ENCODE measurements around the gene TESPA1. TPM values are rescaled to one million over a fixed set of nuclear protein-coding genes. Genes with fewer than 3 reads are reported as not detected.
"Not testable (repeated sequence)": the region's sequence is repeated elsewhere in the genome, so short reads cannot be mapped to it uniquely, and the experiment has no call there.

TESPA1 gene
- polyA plus RNA-seq, 1 donor, result 0.92 TPM

DNA sequence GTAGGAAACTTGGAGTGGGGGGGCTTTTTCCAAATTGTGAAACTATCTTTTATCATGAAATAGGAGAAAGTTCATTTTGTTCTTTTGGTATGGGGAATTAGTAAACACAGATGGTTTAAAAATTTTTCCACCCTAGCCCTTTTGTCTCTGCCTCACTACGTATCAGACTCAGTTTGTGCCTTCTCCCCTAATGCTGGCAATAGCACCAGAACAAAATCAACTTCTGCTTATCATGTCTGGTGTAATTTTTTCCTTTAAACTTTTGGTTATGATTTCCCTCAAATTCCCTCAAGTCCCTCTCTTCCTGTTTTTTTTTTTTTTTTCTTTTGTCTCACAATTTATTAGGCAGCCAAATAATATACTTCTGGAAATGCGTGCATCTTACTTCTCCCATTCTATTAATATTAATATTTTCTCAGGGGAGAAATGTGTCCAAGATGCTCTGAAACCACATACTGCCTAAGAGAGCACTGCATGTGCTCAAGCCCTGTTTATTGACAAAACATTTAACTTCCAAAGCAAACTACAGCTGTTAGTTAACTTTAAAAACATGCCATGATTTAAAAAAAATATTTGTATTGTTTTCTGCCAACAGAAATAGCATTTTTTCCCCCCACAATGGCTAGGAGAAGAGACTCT is 35.4 kb downstream of the TESPA1 start:
- DNase-seq (ENCODE audit: low read depth), result no peak

GRCh38 chr12:54948171-54948570 is 36.4 kb downstream of the TESPA1 start:
- DNase-seq (ENCODE audit: low read depth), result no peak

GRCh38 chr12:54945082-54945481 is 39.5 kb downstream of the TESPA1 start:
- no peak for DNase-seq (ENCODE audit: low read depth)

DNA sequence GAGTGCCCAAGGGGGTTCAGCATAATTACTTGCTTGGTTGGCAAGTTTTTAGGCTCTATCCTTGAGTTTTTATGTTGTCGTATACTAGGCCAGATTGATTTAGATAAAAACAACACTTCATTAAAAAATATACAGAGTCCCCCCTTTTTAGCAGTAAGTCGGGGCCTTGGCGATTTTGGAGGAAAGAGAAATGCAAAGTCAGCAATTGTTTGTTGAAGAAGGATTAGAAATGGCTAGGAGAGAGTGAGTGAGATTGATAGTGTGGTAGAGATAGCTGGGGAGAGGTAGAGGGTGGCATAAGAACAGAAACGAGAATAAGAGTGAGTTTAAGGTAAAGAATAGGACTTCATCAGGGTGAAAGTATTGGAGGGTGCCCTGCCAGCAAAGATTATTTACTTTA is 41.3 kb downstream of the TESPA1 start:
- not testable (repeated sequence) for DNase-seq (ENCODE audit: low read depth)

GRCh38 chr12:54941659-54942058 is 42.9 kb downstream of the TESPA1 start:
- DNase-seq (ENCODE audit: low read depth), result no peak

- DNase-seq (ENCODE audit: low read depth), result no peak
These were observed 43.7 kb downstream of the TESPA1 start for GRCh38 chr12:54940727-54941315.

GRCh38 chr12:54937929-54938328 is 46.6 kb downstream of the TESPA1 start:
- DNase-seq (ENCODE audit: low read depth), result no peak

- DNase-seq (ENCODE audit: low read depth), result no peak
These were observed 47.2 kb downstream of the TESPA1 start for GRCh38 chr12:54937376-54937775.

DNA sequence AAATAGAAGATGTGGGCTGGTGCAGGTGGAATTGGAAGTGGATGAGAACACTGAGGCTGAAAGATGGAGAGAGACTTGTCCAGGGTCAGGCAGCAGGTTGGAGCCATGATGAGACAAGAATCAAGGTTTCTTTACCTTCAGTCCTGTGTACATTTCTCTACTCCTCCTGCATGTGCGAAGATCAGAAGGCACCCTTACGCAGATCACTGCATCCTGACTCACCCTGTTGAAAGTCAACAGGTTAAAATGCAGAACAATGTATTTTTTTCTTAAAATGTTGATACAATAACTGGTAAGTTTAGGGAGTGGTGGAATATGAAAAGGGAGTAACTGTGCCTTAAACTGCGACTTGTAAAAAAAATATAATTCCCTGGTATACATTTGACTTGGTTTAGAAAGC is 47.8 kb downstream of the TESPA1 start:
- no peak for DNase-seq (ENCODE audit: low read depth)

DNA sequence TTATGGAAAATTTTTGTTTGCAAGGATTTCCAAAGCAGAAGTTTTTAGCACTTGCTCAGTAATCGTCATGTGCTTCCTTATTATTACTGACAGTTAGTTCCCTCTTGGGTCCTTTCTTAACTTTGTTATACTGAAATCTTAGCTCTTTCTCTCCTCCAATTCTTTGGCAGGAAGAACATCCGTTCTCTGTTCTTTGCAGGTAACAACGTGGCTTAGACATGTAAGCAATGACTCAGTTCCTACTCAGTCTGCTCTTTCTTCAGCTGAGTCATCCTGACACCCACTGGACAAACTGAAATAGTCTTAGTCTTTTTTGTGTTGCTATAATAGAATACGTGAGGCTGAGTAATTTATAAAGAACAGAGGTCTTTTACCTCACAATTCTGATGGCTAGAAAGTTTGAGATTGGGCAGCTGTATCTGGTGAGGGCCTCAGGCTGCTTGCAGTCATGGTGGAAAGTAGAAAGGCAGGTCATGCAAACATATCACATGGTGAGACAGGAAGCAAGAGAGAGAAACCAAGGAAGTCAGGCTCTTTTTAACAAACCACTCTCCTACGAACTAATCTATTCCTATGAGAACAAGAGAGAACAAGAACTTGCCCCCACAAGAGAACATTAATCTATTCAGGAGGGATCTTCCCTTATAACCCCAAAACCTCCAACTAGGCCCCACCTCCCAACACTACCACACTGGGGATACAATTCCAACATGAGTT is 49.2 kb downstream of the TESPA1 start:
- no peak for DNase-seq (ENCODE audit: low read depth)

DNA sequence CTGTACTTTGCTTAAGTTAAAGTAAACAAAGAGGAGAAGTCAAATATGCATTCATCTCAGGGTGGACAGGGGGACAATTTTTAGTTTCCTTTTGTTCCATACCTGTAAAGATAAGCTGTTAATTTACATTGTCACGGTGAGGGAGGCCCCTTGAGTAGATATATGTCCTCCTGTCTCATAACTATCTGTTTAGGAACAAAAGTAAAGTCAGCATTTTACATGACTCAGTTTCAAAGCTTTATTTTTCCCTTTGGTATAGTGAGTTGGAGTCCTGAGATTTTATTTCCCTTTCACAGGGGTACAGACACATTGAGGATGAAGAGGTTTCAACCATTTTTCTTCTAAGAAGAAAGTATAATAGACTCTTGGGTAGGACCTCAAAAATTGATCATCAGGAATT is 50.1 kb downstream of the TESPA1 start:
- DNase-seq (ENCODE audit: low read depth), result no peak

GRCh38 chr12:54933376-54933775 is 51.2 kb downstream of the TESPA1 start:
- DNase-seq (ENCODE audit: low read depth), result no peak

DNA sequence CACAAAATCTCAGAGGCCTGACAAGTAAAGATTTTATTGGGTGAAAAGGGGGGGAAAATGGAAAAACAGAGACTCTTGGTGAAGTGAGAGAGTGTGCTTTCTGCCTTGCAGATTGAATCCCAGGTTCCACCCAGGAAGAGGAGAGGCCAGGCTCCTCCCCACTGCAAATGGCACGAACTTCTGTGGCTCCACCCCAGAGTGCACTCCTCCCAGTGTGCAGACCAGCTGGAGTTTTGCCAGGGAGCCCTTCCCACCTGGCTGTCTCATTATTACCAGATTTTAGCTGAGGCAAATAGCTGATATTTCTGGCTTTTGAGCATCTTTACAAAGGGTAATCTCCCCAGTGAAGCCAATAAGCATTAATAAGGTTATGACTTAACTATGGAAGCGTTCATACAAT is 51.9 kb downstream of the TESPA1 start:
- DNase-seq (ENCODE audit: low read depth), result no peak

GRCh38 chr12:54932038-54932437 is 52.5 kb downstream of the TESPA1 start:
- DNase-seq (ENCODE audit: low read depth), result no peak

DNA sequence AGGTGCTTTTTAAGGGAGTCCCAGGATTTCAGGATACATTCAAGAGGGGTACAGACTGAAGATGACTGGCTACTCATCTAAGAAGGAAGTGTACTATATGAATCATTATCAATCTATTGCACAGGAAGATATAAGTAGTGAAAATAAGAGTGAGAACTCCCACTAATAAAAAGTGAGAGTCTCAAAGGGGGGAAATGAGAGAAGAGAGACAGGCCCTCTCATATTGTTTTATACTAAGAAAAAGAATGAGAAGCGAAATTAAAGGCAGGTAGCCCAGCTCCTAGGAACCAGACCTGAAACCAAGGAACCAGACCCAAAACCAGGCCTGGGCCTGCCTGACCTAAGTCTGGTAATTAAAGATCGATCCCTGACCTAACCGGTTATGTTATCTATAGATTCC is 54.6 kb downstream of the TESPA1 start:
- DNase-seq (ENCODE audit: low read depth), result no peak

GRCh38 chr12:54926246-54926645 is 58.3 kb downstream of the TESPA1 start:
- no peak for DNase-seq (ENCODE audit: low read depth)

GRCh38 chr12:54924972-54925707 is 59.4 kb downstream of the TESPA1 start:
- DNase-seq (ENCODE audit: low read depth), result no peak

- no peak for DNase-seq (ENCODE audit: low read depth)
These were observed 67.5 kb downstream of the TESPA1 start for GRCh38 chr12:54917001-54917488.
